ENCODE results near the gene FAM174C.
A peak's percentile ranks its signal among the peaks of the same experiment; 100 is the strongest.

The FAM174C gene

DNA sequence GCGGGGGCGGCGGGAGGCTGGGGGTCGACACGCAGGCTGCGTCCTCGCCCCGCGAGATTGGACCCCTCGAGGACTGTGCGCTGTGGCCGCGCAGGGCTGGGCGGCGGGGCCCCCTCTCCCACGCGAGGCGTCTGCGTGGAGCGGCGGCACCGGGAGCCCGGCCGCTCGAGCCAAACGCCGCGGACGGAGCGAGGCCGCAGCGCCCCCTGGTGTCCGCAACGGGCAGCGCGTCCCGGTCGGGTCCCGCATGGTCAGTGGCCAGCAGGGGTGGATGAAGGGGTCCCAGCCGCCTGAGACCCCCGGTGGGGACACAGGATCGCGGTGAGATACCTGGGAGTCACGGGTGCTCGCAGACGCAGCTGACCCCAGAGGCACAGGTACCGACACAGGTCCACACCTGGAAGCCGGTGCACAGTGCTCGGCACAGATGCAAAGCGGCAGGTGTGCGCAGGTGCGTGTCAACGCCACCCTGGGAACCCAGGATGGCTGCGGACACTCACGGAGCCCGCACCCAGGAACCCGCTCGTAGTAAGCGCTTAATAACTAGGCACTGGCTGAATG, 8.3 kb upstream of the FAM174C start:
- H3K4me3 ChIP-seq (ENCODE audit: low read length) = peak overlapping the region; percentile 44; the same call in 1 of the 2 replicates
- no peak for TF ChIP-seq ZNF274 (IDR thresholded peaks at IDR 0.05; ENCODE audit: low read depth, low read length)

DNA sequence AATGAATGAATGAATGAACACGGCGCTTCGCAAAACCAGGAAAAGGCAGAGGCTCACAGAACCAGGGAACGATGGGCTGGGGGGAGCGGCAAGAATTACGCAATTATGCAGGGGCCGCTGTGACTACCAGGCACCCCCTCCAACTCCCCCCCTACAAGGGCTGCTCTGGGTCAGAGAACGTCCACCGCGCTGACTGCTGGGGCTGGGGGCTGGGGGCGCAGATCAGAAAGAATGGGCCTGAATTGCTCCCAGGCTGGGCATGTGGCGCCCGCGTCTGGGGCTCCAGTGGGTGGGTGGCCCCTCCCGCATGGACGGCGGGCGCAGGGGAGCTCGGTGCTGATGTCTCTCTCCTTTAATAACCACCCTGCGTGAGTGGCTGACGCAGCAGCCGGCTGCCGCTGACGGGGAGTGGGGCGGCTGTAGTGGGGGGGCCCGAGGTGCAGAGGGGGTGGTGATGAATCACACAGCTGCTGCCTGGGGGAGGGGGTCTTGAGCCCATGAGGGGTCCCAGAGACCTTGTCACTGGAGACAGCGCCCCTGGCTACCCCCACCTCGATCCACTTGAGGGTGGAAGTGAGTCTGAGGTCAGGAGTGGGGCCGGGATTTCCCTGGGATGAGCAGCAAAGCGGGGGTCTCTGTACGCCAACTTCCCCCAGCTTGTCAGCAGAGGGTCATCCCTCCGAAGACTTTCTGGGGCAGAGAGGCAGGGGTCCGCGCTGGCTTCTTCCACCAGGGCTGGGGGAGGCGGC, 7.7 kb upstream of the FAM174C start:
- no peak overlapping the region; the same call in 1 of the 2 replicates for H3K4me3 ChIP-seq (ENCODE audit: low read length)
- TF ChIP-seq ZNF274 (IDR thresholded peaks at IDR 0.05; ENCODE audit: low read depth, low read length) = no peak

DNA sequence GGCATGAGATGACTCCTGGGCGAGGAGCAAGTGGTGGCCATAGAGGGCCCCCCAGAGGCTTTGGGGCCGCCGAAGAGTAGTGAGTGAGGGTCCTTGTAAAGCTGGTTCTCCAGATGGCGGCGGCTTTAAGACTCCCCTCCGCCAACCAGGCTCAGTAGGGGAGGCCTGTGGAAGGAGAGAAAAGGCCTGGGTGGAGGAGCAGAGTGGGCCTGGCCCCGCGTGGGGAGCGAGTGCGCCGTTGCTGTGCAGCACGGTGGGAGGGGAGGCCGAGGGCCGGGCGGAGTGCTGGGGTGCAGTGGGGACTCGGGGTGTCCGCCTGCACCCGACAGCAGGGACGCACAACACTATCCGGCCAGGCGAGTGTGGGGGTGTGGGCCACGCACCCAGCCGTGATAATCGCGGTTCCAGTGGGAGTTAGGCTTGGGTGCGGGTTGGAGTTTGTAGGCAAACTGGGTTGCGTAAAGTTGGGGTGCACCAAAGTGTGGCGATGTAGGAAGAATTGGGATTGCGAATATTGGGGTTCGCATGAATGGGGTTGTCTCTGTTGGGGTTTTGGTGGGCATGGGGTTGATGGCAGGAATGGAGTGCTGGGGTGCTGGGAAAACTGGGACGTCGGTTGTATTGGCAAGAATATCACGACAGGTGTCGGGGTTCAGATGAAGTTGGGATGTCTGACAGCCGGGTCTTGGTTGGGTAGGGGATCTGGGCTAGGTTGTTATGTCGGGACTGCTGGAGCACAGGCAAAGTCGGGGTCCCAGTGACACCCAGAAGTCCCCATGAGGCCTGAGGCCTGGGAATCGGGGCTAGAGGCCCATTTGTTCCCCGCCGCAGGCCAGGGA, 6.9 kb upstream of the FAM174C start:
- H3K4me3 ChIP-seq (ENCODE audit: low read length) = no peak overlapping the region
- TF ChIP-seq ZNF274 (IDR thresholded peaks at IDR 0.05; ENCODE audit: low read depth, low read length) = no peak

DNA sequence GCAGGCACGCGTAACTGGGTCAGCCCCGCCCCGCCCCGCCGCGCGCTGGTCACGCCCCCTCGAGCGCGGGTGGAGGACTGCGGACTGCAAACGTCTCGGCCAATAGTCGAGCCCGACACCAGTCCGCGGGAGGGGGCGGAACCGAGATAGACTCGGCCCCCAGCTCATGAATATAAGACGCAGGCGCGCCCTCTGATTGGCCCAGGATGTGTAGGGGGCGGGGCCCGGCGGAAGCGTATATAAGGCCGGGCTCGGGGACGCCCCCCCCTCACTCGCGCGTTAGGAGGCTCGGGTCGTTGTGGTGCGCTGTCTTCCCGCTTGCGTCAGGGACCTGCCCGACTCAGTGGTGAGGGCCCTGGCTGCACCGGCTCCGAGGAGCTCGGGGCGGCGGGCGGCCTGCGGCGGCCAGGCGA, 6.3 kb upstream of the FAM174C start, which contains the start of gene CIRBP:
Gene CIRBP, plus strand, starts transcription at position 268 of the 413 bp plus-strand sequence. CDS start 1,602 bp downstream, outside the sequence.
- no peak for TF ChIP-seq ZNF274 (IDR thresholded peaks at IDR 0.05; ENCODE audit: low read depth, low read length)
- peak within 1 kb of the TSS; percentile 81 for H3K4me3 ChIP-seq (ENCODE audit: low read length)

DNA sequence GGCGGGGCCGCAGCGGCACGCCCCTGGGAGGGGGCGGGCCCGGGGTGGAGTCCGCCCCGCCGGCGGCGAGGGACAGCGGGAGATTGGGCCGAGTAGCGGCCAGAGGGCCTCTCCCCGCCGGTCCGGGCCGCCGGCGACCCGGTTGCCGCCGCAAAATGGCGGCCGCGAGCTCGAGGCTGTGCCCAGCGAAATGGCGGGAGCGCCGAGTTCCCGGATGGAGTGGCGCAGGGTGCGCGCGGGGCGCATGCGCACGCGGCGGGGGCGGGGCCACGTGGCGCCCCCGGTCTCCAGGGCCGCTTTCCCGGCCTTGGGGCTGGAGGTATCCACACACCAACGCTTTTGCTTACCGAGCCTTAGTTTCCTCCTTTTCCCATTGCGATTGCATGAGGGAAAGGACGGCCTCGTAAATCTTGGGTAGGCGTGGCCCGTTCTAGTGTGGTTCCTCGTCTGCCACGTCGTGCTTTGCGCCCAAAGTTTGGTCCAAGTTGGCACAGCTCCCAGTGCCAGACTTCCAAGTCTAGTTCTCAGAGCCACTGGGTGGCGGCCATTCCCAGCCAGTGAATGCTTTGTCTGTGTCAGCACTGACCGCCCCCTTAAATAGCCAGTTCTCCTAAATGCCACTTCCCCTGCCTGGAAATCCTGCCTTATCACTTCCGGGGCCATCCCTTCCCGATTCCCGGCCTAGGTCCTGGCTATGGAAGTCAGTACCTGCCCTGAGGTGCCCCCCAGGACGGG, 5.7 kb upstream of the FAM174C start:
- peak overlapping the region; percentile 81 for H3K4me3 ChIP-seq (ENCODE audit: low read length)
- no peak for TF ChIP-seq ZNF274 (IDR thresholded peaks at IDR 0.05; ENCODE audit: low read depth, low read length)

DNA sequence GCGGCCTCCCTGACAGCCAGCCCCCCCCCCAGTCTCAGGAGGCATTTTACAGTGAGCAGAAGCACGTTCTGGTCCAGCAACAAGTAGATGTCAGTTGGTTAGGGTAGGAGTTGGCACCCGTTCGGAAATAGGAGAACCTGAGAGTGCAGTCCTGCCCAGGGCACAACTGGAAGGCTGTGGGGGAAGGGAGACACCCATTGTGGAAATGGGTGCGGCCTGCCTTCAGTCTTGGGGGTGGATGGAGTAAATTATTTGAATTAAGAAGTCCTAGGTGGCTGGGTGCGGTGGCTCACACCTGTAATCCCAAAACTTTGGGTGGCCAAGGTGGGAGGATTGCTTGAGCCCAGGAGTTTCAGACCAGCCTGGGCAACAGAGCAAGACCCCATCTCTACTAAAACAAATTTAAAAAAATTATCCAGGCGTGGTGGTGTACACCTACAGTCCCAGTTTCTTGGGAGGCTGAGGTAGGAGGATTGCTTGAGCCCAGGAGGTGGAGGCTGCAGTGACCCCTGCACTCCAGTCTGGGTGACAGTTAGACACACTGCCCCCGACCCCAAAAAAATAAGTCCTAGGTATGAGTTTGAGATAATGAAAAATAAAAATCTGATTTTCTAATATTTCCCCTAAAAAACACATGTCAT, 5.0 kb upstream of the FAM174C start:
- no peak for TF ChIP-seq ZNF274 (IDR thresholded peaks at IDR 0.05; ENCODE audit: low read depth, low read length)
- peak overlapping the region; percentile 81 for H3K4me3 ChIP-seq (ENCODE audit: low read length)

DNA sequence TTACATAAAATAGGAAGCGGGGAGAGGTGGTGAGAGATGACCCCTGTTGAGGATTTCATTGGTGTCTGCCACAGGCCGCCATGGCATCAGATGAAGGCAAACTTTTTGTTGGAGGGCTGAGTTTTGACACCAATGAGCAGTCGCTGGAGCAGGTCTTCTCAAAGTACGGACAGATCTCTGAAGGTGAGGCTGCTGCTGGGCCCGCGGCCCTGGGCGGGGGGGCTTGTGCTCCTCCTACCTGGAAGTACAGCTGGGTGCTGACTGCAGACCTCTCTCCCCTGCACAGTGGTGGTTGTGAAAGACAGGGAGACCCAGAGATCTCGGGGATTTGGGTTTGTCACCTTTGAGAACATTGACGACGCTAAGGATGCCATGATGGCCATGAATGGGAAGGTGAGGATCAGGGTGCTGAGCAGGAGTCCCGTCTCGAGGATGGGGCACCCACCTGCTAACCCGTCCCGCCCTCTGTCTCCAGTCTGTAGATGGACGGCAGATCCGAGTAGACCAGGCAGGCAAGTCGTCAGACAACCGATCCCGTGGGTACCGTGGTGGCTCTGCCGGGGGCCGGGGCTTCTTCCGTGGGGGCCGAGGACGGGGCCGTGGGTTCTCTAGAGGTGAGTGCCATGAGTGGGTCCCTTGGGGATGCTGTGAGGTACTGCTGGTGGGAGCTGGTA, 4.3 kb upstream of the FAM174C start:
- TF ChIP-seq ZNF274 (IDR thresholded peaks at IDR 0.05; ENCODE audit: low read depth, low read length) = no peak
- peak overlapping the region; percentile 81 for H3K4me3 ChIP-seq (ENCODE audit: low read length)

DNA sequence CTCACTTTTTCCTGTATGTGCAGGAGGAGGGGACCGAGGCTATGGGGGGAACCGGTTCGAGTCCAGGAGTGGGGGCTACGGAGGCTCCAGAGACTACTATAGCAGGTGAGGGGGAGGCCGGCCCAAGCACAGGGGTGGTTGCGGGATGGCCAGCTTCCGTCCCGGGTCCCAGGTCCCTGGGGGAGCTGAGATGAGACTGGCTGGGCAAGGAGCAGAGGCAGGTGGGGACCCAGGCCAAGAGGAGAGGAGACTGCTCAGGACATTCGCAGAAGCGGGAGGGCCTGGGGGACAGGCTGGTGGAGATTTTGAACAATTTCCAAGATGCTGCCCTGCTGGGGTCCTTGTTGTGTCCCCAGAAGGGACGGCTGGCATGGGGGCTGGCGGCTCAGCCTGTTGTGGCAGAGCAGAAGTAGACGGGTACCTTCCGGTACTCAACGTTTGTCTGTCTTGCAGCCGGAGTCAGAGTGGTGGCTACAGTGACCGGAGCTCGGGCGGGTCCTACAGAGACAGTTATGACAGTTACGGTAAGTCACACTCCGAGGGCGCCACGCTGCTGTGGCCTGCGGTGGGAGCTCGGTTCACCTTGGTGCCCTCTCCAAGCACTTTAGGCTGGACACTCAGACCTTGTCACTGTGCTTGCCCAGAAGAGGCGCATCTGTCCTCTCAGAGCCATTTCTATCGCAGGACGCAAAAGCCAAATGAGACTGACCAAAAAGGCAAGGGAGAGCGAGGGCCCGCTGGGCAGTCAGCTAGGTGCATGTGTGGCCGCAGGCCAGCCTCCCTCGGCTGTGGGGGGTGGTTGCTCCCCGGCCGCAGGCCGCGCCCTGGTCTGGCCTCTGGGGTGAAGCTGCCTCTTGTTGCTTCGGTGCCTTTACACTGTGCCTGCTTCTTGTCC, 3.6 kb upstream of the FAM174C start:
- H3K4me3 ChIP-seq (ENCODE audit: low read length) = no peak overlapping the region
- no peak for TF ChIP-seq ZNF274 (IDR thresholded peaks at IDR 0.05; ENCODE audit: low read depth, low read length)

DNA sequence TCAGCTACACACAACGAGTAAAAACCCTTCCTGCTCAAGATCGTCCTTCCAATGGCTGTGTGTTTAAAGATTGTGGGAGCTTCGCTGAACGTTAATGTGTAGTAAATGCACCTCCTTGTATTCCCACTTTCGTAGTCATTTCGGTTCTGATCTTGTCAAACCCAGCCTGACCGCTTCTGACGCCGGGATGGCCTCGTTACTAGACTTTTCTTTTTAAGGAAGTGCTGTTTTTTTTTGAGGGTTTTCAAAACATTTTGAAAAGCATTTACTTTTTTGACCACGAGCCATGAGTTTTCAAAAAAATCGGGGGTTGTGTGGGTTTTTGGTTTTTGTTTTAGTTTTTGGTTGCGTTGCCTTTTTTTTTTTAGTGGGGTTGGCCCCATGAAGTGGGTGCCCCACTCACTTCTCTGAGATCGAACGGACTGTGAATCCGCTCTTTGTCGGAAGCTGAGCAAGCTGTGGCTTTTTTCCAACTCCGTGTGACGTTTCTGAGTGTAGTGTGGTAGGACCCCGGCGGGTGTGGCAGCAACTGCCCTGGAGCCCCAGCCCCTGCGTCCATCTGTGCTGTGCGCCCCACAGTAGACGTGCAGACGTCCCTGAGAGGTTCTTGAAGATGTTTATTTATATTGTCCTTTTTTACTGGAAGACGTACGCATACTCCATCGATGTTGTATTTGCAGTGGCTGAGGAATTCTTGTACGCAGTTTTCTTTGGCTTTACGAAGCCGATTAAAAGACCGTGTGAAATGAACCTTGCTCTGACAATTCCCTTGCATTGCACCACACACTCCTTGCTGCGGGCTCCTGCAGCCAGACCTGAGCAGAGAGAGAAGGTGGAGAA, 2.7 kb upstream of the FAM174C start:
- no peak overlapping the region for H3K4me3 ChIP-seq (ENCODE audit: low read length)
- no peak for TF ChIP-seq ZNF274 (IDR thresholded peaks at IDR 0.05; ENCODE audit: low read depth, low read length)

DNA sequence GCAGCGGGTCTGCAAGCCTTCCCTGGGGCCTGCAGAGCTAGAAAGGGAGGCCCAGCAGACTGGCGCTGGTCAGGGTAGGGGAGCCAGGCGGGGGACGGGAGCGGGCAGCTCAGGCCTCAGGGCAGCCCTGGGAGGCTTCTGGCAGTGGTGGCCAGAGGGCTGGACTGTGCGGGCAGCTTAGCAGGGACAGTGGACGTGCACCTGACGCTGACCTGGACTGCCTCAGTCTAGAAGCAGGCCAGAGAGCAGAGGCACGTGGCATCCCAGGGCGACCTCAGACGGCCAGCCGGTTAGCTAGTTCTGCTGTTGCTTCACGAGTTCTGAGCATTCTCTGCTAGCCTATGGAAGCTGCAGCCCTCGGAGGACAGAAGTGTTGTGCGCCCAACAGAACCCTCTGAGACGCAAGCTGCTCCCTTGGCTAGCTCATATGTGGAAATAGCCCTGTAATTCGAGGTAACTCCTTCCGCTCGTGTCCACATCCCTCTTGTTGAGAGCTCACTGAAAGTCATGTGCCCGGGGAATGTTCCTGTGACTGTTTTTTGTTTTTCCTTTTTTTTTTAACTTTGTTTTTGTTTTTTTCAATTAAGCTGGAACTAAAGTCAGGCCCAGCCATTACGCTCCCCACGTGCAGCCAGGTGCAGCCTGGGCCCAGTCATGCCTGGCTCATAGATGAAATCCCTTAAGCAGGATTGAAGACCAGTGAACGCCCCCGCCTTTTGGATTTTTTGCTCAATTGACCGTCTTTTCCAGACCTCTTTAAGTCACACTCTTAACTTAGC, 1.9 kb upstream of the FAM174C start:
- TF ChIP-seq ZNF274 (IDR thresholded peaks at IDR 0.05; ENCODE audit: low read depth, low read length) = no peak
- no peak overlapping the region for H3K4me3 ChIP-seq (ENCODE audit: low read length)

Measured in GM08714 (cell line).